ENCODE data around the gene NRROS.

DNA sequence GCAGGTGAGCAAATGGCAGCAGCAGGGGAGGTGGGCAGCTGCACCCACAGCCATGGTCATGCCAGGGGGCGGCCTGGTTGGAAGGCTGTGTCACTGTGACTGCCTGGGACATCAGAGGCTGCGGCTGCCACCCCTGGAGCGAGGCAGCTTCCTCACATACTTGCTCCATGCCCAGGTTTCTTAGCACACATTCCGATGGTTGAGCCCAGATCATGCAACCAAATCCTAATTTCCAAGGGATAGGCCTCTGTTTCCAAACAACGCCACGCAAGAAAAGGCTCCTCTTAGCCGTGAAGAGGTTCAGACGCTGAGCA lies 11.6 kb upstream of the NRROS start:
- TF ChIP-seq, protein P1, sequence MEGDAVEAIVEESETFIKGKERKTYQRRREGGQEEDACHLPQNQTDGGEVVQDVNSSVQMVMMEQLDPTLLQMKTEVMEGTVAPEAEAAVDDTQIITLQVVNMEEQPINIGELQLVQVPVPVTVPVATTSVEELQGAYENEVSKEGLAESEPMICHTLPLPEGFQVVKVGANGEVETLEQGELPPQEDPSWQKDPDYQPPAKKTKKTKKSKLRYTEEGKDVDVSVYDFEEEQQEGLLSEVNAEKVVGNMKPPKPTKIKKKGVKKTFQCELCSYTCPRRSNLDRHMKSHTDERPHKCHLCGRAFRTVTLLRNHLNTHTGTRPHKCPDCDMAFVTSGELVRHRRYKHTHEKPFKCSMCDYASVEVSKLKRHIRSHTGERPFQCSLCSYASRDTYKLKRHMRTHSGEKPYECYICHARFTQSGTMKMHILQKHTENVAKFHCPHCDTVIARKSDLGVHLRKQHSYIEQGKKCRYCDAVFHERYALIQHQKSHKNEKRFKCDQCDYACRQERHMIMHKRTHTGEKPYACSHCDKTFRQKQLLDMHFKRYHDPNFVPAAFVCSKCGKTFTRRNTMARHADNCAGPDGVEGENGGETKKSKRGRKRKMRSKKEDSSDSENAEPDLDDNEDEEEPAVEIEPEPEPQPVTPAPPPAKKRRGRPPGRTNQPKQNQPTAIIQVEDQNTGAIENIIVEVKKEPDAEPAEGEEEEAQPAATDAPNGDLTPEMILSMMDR (IDR thresholded peaks at IDR 0.05): no peak
- TF ChIP-seq POLR2A (IDR thresholded peaks at IDR 0.05): no peak
- TF ChIP-seq EP300 (IDR thresholded peaks at IDR 0.05): no peak

Data from tibial nerve (tissue), 4 donors.